ENCODE data around the gene COL8A2.

COL8A2 gene

DNA sequence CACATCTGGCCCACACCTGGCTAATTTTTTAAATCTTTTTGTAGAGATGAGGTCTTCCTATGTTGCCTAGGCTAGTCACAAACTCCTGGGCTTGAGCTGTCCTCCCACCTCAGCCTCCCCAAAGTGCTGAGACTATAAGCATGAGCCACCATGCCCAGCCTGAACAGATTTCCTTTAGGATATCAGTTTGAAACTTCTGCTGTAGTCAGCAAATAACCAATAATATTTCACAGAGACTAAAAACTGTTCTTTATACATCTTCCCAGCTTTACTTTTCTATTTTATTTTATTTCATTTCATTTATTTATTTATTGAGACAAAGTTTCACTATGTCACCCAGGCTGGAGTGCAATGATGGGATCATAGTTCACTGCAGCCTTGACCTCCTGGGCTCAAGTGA lies 71.0 kb downstream of the COL8A2 start:
- H3K36me3 ChIP-seq (ENCODE audit: control insufficient read depth in 2 of 2, insufficient read depth in 1 of 2, low read length in 2 of 2), result peaks cover 0 to 11% of the 10 kb centered on the region in 2 experiments; a peak in 2 of 3 replicates
- H3K27ac ChIP-seq (ENCODE audit: extremely low read depth, low read depth, low read length), result no peak overlapping the region
- H3K4me3 ChIP-seq (ENCODE audit: low read depth, low read length), result no peak overlapping the region
- H3K4me1 ChIP-seq (ENCODE audit: control insufficient read depth, insufficient read depth, low read length), result no peaks in the 10 kb centered on the region
- POLR2A ChIA-PET, result interaction anchor here (1.1 kb wide), 1 partner anchor 105 kb away, joined by 3 read pairs; no protein-coding TSS in a partner anchor
- H3K9me3 ChIP-seq (ENCODE audit: control insufficient read depth, insufficient read depth, low read depth, low read length), result no peaks in the 10 kb centered on the region
- CTCF ChIA-PET, result no interaction called here
- no peak for TF ChIP-seq ZNF239 (tag by site-specific recombination; IDR thresholded peaks at IDR 0.05)
- TF ChIP-seq ZNF777 (tag by site-specific recombination; IDR thresholded peaks at IDR 0.05; ENCODE audit: borderline replicate concordance), result no peak
- no peak for TF ChIP-seq ZNF707 (tag by site-specific recombination; IDR thresholded peaks at IDR 0.05)
- TF ChIP-seq ZNF202 (tag by site-specific recombination; IDR thresholded peaks at IDR 0.05; ENCODE audit: borderline replicate concordance), result no peak
- TF ChIP-seq, protein P1, sequence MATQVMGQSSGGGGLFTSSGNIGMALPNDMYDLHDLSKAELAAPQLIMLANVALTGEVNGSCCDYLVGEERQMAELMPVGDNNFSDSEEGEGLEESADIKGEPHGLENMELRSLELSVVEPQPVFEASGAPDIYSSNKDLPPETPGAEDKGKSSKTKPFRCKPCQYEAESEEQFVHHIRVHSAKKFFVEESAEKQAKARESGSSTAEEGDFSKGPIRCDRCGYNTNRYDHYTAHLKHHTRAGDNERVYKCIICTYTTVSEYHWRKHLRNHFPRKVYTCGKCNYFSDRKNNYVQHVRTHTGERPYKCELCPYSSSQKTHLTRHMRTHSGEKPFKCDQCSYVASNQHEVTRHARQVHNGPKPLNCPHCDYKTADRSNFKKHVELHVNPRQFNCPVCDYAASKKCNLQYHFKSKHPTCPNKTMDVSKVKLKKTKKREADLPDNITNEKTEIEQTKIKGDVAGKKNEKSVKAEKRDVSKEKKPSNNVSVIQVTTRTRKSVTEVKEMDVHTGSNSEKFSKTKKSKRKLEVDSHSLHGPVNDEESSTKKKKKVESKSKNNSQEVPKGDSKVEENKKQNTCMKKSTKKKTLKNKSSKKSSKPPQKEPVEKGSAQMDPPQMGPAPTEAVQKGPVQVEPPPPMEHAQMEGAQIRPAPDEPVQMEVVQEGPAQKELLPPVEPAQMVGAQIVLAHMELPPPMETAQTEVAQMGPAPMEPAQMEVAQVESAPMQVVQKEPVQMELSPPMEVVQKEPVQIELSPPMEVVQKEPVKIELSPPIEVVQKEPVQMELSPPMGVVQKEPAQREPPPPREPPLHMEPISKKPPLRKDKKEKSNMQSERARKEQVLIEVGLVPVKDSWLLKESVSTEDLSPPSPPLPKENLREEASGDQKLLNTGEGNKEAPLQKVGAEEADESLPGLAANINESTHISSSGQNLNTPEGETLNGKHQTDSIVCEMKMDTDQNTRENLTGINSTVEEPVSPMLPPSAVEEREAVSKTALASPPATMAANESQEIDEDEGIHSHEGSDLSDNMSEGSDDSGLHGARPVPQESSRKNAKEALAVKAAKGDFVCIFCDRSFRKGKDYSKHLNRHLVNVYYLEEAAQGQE (tag by site-specific recombination; IDR thresholded peaks at IDR 0.05), result no peak
- no peak for TF ChIP-seq SP7 (tag by site-specific recombination; IDR thresholded peaks at IDR 0.05)
- TF ChIP-seq, protein P2, sequence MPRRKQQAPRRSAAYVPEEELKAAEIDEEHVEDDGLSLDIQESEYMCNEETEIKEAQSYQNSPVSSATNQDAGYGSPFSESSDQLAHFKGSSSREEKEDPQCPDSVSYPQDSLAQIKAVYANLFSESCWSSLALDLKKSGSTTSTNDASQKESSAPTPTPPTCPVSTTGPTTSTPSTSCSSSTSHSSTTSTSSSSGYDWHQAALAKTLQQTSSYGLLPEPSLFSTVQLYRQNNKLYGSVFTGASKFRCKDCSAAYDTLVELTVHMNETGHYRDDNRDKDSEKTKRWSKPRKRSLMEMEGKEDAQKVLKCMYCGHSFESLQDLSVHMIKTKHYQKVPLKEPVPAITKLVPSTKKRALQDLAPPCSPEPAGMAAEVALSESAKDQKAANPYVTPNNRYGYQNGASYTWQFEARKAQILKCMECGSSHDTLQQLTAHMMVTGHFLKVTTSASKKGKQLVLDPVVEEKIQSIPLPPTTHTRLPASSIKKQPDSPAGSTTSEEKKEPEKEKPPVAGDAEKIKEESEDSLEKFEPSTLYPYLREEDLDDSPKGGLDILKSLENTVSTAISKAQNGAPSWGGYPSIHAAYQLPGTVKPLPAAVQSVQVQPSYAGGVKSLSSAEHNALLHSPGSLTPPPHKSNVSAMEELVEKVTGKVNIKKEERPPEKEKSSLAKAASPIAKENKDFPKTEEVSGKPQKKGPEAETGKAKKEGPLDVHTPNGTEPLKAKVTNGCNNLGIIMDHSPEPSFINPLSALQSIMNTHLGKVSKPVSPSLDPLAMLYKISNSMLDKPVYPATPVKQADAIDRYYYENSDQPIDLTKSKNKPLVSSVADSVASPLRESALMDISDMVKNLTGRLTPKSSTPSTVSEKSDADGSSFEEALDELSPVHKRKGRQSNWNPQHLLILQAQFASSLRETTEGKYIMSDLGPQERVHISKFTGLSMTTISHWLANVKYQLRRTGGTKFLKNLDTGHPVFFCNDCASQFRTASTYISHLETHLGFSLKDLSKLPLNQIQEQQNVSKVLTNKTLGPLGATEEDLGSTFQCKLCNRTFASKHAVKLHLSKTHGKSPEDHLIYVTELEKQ (tag by site-specific recombination; IDR thresholded peaks at IDR 0.05; ENCODE audit: borderline replicate concordance), result no peak
- no peak for TF ChIP-seq ZNF670 (tag by site-specific recombination; IDR thresholded peaks at IDR 0.05; ENCODE audit: low read depth)
- TF ChIP-seq GLI4 (tag by site-specific recombination; IDR thresholded peaks at IDR 0.05), result no peak
- TF ChIP-seq, protein P3, sequence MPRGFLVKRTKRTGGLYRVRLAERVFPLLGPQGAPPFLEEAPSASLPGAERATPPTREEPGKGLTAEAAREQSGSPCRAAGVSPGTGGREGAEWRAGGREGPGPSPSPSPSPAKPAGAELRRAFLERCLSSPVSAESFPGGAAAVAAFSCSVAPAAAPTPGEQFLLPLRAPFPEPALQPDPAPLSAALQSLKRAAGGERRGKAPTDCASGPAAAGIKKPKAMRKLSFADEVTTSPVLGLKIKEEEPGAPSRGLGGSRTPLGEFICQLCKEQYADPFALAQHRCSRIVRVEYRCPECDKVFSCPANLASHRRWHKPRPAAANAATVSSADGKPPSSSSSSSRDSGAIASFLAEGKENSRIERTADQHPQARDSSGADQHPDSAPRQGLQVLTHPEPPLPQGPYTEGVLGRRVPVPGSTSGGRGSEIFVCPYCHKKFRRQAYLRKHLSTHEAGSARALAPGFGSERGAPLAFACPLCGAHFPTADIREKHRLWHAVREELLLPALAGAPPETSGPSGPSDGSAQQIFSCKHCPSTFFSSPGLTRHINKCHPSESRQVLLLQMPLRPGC (tag by site-specific recombination; IDR thresholded peaks at IDR 0.05), result no peak
- no peak for TF ChIP-seq TRIM28 (IDR thresholded peaks at IDR 0.05; ENCODE audit: borderline replicate concordance, low read length)
- TF ChIP-seq, protein P4, sequence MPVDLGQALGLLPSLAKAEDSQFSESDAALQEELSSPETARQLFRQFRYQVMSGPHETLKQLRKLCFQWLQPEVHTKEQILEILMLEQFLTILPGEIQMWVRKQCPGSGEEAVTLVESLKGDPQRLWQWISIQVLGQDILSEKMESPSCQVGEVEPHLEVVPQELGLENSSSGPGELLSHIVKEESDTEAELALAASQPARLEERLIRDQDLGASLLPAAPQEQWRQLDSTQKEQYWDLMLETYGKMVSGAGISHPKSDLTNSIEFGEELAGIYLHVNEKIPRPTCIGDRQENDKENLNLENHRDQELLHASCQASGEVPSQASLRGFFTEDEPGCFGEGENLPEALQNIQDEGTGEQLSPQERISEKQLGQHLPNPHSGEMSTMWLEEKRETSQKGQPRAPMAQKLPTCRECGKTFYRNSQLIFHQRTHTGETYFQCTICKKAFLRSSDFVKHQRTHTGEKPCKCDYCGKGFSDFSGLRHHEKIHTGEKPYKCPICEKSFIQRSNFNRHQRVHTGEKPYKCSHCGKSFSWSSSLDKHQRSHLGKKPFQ (tag by site-specific recombination; IDR thresholded peaks at IDR 0.05), result no peak
- TF ChIP-seq ZNF391 (tag by site-specific recombination; IDR thresholded peaks at IDR 0.05; ENCODE audit: borderline replicate concordance, low read depth), result no peak
- TF ChIP-seq ZNF214 (tag by site-specific recombination; IDR thresholded peaks at IDR 0.05; ENCODE audit: borderline replicate concordance), result no peak
- TF ChIP-seq SCRT2 (tag by site-specific recombination; IDR thresholded peaks at IDR 0.05), result no peak
- TF ChIP-seq, protein P5, sequence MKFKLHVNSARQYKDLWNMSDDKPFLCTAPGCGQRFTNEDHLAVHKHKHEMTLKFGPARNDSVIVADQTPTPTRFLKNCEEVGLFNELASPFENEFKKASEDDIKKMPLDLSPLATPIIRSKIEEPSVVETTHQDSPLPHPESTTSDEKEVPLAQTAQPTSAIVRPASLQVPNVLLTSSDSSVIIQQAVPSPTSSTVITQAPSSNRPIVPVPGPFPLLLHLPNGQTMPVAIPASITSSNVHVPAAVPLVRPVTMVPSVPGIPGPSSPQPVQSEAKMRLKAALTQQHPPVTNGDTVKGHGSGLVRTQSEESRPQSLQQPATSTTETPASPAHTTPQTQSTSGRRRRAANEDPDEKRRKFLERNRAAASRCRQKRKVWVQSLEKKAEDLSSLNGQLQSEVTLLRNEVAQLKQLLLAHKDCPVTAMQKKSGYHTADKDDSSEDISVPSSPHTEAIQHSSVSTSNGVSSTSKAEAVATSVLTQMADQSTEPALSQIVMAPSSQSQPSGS (tag by site-specific recombination; IDR thresholded peaks at IDR 0.05; ENCODE audit: low read depth), result no peak
